HG03457 (cell line): ENCODE results near the gene NTN3.
"Not testable (repeated sequence)": the region's sequence is repeated elsewhere in the genome, so short reads cannot be mapped to it uniquely, and the experiment has no call there.

ENCODE experiments used
- ATAC-seq: cut with Tn5 transposase; IDR thresholded peaks from one replicate; pipeline ENCODE4 v1.9.1; 2021; ENCODE audit warnings: moderate number of reproducible peaks; ENCODE audit not compliant: unreplicated experiment

The NTN3 gene

DNA sequence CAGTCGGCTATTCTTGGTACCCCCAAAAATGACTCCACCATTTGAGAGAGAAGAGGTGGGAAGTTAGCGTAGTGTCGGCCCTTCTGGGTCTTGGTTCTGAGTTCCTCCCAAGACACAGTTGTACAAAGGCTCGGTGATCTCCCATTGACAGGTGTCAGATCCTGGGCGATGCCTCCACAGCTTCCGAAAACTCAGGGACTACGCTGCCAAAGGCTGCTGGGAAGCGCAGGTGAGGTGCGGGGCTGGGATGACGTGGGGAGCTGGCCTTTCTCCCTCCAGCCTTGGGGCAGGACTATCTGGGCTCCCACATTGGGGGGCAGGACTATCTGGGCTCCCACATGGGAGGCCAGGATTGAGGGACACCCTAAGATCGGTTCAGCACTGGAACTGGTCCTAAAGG is 31.5 kb upstream of the NTN3 start:
- no peak for ATAC-seq

DNA sequence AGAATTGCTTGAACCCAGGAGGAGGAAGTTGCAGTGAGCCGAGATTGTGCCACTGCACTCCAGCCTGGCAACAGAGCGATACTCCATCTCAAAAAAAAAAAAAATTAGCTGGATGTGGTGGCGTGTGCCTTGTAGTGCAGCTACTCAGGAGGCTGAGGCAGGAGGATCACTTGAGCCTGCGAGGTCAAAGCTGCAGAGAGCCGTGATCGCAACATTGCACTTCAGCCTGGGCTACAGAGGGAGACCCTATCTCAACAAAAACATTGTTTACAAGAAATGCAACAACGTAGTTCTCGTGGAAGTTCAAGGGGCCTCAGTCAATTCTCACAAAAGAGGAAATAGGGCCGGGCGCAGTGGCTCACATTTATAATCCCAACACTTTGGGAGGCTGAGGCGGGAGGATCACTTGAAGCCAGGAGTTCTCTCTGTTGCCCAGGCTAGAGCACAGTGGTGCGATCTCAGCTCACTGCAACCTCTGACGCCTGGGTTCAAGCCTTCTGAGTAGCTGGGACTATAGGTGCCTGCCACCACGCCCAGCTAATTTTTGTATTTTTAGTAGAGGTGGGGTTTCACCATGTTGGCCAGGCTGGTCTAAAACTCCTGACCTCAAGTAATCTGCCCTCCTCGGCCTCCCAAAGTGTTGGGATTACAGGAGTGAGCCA is 29.8 kb upstream of the NTN3 start:
- not testable (repeated sequence) for ATAC-seq

DNA sequence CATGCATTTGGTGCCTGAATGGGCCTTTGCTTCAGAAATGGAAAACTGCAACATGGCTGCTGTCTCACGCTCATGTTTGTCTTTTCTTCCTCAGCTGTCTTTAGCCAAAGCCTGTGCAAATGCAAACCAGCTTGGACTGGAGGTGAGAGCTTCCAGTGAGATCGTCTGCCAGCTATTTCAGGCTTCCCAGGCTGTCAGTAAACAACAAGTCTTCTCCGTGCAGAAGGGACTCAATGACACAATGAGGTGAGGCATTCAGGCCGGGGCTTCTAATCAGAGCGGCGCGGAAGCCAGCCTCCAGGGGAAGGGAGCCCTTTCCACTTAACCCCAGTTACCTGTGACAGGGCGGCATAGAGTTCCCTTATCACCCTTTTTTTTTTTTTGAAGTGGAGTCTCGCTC is 27.5 kb upstream of the NTN3 start:
- no peak for ATAC-seq

DNA sequence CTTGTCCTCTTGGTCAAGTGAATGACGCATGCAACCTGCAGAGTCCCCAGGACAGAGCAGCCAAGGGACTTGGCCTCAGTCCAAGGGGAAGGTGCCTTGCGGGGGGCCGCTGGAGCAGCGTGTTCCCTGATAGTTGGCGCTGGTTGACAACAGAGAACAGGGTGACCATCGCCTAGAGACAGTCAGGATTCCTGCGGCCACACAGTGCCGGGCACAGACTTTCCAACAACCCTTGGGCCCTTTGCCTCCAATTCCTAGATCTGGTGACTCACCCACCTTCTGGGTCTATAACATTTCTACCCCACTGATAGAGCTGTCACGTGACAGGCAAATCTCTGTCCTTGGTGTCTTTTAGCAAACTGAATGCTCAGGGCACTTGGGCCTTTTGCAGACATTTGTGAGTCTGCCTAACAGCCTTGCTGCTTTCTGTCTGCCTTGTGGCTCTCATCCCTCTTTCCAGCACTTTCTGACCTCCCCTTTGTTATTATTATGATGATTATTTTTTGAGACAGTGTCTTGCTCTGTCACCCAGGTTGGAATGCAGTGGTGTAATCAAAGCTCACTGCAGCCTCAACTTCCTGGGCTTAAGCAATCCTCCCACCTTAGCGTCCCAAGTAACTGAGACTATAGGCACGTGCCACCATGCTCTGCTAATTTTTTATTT is 23.0 kb upstream of the NTN3 start:
- no peak for ATAC-seq

DNA sequence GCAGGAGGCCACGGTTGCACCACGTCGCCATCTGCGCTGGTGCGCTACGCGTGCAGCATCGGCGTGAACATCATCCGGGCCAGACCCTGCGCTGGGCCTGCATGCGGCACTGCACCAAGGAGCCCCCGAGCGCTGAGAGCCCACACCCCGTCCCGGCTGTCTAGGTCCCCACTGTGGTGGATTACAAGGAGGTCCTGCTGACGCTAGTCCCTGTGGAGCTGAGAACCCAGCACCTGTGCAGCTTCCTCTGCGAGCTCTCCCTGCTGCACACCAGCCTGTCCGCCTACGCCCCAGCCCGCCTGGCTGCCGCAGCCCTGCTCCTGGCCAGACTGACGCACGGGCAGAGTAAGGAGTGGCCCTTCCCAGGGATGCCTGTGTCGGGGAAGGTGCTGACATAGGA is 22.0 kb upstream of the NTN3 start:
- no peak for ATAC-seq

DNA sequence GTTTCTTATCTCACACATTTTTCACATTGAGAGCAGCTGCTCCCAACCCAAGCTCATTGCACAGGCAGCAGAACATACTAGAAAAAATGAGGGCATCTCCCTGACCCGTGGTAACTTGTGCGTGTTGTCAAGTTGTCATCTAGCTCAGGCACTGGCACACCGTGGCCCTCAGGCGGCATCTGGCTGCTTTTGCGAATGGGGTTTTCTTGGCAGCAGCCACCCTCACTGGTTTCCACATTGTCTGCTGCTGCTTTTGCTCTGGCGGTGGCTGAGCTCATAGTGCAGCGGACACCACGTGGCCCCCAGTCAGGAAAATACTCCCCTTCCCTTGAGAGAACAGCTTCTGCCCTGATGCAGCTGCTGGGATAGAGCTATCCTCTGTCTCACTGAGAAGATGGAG is 20.6 kb upstream of the NTN3 start:
- ATAC-seq: no peak

DNA sequence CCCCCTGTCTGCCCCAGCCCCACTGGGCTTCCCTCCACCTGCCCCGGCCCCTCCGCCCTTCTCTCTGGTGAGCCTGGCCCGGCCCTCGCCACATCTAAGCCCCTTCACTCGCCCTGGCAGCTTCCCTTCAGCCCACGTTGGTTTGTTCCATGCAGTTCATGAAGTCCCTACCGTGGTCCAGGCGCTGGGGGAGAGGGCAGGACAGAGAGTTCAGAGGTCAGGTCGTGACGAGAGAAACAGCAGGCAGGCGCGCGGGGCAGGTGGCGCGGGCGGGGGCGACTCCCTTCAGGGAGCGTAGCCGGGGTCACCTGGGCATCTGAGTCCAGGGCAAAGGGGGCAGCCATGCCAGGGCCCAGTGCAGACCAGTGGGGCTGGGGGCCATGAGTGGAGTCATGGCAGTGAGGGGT is 20.1 kb upstream of the NTN3 start:
- ATAC-seq: no peak

DNA sequence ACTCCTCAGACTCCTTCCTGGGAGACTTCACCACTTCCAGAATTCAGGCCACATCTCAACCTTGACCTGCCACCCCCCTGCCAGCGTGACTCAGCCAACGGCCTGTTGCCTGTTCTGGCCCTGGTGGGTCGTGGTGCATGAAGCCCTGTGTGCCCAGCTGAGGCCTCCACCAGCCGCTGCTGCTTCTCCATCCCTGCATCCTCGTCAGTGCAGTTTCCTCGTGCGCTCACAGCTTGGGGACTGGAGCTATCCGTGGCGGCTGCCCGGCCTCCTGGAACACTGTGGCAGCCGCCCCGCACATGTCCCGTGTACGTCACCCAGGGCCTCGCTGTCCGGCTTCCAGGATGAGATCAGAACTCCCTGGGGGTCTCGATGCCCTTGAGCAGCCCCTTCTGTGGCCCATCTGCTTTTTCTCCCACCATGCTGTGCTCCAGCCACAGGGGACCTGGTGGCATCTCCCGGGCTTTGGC is 19.2 kb upstream of the NTN3 start:
- ATAC-seq: no peak

DNA sequence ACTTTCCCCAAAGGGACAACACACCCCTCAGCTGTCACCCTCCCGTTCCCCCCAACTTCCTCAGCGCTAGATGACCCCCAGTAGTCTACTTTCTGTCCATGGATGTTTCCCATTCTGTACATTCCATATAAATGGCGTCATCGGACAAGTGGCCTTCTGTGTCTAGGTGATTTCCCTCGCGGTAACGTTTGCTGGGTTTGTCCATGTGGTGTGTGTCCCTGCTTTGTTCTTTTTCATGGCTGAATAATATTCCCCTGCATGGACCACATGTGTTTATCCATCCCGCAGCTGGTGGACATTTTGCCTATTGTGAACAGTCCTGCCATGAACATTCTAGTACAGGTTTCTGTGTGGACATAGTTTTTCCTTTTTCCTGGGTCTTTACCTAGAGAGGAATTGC is 18.4 kb upstream of the NTN3 start:
- ATAC-seq: no peak

DNA sequence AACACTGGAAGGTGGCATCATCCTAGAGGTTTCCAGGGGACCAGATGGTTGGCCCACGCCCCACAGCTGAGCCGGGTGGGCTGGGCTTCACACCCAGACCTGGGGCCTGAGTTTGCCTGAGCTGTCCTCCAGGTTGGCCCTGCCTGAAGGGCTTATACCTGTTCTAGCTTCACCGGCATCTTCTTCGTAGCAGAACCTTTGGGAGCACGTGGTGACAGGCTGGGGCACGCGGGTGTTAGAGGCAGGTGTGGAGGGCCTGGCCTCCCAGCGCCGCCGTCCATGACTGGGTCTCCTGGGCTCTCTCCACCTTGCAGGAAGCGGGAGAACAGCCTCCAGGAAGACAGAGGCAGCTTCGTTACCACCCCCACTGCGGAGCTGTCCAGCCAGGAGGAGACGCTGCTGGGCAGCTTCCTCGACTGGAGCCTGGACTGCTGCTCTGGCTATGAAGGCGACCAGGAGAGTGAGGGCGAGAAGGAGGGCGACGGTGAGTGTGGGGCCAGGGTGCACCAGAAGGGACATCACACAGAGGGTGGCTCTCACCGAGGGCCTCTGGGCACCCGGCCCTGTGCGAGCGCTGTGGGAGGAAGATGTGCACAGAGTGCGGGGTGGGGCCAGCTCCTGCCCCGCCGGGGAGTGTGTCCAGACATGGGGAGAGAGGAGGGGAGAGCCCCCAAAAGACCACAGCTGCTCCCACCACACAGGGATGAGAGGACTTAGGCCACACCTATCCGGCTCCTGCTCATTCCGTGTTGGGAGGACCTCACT is 15.8 kb upstream of the NTN3 start:
- ATAC-seq: no peak

DNA sequence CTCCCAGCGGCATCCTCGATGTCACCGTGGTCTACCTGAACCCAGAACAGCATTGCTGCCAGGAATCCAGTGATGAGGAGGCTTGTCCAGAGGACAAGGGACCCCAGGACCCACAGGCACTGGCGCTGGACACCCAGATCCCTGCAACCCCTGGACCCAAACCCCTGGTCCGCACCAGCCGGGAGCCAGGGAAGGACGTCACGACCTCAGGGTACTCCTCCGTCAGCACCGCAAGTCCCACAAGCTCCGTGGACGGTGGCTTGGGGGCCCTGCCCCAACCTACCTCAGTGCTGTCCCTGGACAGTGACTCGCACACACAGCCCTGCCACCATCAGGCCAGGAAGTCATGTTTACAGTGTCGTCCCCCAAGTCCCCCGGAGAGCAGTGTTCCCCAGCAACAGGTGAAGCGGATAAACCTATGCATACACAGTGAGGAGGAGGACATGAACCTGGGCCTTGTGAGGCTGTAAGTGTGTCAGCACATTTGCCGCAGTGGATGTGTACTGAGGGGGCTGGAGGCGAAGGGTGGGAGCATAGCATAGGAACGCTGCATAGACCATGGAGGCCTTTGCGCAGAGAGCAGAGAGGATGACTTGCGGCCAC is 14.4 kb upstream of the NTN3 start:
- ATAC-seq: no peak

DNA sequence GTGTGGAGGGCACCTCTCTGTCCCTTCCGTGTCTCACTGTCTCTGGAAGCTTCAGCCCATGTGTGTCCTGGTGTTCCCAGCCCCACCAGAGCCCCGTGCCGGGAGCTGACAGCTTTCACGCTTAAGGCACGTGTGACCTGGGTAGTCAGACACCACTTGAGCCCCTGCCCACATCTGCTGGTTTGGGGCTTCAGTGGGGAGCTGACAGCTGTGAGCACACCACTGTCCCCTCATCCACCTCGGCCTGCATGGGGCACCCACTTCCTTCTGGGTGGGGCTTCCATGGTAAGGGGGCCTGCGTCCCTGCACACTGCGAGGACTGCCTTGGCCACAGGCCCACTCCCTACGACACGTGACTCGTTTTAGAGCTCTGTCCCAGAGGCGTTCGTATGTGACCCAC is 13.8 kb upstream of the NTN3 start:
- ATAC-seq: no peak

DNA sequence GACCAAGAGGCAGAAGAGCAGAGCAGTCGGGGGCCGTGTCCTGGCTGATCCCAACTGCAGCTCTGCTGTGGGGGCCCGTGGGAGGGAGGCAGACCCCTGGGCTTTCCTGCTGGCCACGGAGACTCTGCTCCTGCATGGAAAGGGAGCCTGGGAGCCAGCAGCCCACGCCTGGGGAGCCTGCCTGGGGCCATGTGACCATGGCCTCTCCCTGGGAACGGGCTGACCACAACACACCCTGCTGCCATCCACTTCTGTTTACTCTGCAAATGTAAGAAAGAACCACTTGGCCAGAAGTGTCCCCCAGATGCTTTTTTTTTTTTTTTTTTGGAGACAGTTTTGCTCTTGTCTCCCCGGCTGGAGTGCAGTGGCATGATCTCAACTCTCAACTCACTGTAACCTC is 13.2 kb upstream of the NTN3 start:
- no peak for ATAC-seq

DNA sequence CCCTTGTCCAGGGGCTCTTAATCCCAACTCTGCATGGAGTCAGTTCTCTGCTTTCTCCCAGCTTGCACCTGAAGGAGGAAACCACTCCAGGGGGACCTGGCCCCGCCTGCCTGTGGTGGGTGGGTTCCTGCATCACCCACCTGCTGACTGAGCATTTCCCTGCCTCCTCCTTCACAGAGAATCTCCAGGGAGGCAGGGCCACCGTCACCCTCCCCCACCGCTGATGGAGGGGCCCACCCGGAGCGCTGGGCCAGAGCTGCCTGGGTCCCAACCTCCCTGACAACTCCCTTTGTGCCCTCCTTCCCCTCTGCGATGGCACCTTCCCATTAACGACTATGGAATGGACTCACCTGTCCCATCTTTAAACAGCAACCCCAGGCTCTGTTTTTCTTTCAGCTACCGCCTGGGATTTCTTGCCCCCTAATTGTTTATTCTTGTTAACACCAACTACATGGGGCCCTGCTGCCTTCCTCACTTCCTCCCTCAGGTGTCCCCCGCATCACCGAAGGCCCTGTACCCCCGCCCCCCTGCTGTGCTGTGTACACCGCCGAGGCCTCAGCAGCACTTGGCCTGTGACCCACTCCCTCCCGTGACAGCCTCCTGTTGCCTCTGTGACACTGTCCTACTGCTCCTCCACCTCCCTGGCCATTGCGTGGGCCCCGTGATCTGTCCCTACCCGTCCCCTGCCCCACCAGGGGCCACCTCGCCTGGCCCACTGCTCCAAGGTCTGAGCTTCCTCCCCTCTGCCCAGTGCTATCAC is 12.0 kb upstream of the NTN3 start:
- ATAC-seq: peak; percentile 3

DNA sequence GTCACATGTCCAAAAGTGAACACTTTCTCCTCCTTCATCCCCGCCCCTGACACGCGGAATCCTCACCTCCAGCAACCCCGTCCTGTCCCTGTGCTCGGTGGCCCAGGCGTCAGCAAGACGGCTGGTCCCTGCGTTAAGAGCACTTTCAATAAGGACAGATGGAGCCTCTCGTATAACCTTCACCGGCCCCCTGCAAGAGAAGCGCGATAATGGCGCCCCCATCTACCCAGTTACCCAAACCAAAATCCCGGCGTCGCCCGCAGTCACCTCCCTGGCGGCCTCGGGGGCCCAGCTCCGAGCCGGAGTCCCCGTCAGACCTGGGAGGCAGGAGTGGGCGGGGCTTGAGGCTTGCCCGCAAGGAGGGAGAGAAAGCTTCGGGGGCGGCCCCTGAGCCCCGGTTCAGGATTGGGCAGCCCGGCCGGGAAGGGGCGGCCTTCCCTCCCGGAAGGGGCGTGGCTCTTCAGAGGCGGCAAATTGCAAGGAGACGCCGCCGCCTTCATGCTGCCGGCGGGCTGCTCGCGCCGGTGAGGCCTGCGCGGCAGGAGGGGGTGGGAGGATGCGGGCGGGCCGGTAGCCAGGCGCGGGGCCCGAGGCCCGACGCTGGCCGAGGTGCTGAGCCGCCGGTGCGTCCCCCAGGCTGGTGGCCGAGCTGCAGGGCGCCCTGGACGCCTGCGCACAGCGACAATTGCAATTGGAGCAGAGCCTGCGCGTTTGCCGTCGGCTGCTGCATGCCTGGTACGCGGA is 11.3 kb upstream of the NTN3 start, which contains the start of gene TEDC2:
TEDC2 (plus strand) TSS at position 463 of the 744 bp plus-strand sequence; CDS start at position 499, 36 bp downstream.
- ATAC-seq: peak; percentile 59

DNA sequence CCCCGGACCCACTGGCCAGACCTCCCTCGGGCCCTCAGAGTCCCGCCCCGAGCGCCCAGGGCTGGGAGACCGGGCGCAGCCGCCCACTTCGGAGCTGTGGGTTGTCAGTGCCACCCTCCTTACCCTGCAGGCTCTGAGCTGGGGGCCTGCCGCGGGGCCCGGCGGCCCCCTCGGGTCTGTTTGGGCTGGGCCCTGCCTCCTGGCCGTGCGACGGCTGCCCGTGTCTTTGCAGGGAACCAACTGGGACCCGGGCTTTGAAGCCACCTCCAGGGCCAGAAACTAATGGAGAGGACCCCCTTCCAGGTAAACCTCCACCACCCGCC is 10.7 kb upstream of the NTN3 start:
- peak; percentile 13 for ATAC-seq

DNA sequence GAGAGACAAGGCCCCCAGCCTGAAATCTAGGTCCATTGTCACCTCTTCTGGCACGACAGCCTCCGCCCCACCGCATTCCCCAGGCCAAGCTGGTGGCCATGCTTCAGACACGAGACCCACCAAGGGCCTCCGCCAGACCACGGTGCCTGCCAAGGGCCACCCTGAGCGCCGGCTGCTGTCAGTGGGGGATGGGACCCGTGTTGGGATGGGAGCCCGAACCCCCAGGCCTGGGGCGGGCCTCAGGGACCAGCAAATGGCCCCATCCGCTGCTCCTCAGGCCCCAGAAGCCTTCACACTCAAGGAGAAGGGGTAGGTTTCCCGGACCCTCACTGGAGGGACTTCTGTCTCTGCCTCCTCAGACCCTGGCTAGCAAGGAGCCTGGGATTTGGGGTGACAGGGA is 10.2 kb upstream of the NTN3 start:
- no peak for ATAC-seq

DNA sequence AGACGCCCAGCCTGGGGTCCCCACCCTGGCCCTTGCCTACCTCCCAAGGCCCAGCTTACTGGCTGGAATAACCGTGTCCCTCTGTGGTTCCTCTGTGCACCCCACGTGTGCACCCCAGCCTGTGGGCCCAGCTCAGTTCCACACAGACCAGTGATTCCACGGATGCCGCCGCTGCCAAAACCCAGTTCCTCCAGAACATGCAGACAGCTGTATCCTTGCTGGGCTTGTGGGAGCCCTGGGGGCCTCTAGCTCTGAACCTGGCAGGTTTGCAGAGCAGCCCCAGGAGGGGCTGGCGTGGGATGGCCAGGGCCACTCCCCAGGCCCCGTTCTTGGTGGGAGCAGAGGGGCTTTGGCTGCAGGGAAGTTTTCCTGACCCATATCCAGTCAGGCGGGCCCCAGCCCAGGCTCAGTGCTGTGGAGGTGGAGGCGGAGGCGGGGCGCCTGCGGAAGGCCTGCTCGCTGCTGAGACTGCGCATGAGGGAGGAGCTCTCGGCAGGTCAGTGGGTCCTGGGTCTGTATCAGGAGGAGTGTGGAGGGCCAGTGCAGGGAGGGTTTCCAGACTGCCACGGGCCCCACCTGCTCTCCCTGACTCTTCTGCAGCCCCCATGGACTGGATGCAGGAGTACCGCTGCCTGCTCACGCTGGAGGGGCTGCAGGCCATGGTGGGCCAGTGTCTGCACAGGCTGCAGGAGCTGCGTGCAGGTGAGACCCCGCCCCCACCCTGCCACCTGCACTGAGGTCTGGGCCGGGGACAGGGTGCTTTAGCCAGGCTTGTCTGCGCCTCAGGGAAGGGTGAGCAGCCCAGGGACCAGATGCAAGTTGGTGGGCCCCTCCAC is 8.8 kb upstream of the NTN3 start:
- ATAC-seq: no peak

DNA sequence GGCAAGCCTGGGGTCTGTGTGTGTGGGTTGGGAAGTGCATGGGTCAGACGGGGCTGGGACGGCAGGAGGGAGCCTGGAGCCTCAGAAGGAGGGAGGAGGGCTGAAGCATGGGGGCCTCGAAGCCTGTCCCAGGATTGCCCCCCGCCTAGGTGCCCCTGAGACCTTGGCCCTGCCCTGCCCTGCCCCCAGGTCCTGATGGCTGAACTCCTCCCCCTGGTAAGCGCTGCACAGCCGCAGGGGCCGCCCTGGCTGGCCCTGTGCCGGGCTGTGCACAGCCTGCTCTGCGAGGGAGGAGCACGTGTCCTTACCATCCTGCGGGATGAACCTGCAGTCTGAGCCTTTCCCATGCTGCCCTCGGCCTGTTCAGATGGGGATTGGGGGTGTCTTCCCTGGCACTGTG is 6.8 kb upstream of the NTN3 start:
- ATAC-seq: no peak
